Thyroid gland (tissue), 4 donors: ENCODE data around the gene MN1. TPM values are rescaled to one million over a fixed set of nuclear protein-coding genes. Genes with fewer than 3 reads are reported as not detected.

ENCODE experiments used
- DNase-seq, 2 donors: peaks; one replicate each; pipeline ENCODE4 v3.0.0-alpha.2; 2019
- H3K27ac ChIP-seq, 3 donors: fragments of 200-600 bp; sonication (generic); 1 replicate in 2 of 3; 2 replicates in 1 of 3; pipeline ENCODE4 v1.5.1; 2016 to 2019; ENCODE audit warnings: mild to moderate bottlenecking in 1 of 3, moderate library complexity in 1 of 3
- H3K27me3 ChIP-seq: fragments of 200-600 bp; sonication (generic); one replicate; pipeline ENCODE4 v1.5.1; 2019
- H3K36me3 ChIP-seq, 2 donors: fragments of 200-600 bp; sonication (generic); one replicate each; pipeline ENCODE4 v1.5.1; 2016 to 2019
- H3K4me1 ChIP-seq, 2 donors: fragments of 200-600 bp; sonication (generic); one replicate each; pipeline ENCODE4 v1.5.1; 2017 to 2019
- H3K4me3 ChIP-seq, 3 donors: fragments of 200-600 bp; sonication (generic); replicated peaks in 1 of 3; 1 replicate in 2 of 3; 2 replicates in 1 of 3; pipeline ENCODE4 v1.5.1; 2016; ENCODE audit warnings: mild to moderate bottlenecking in 1 of 3
- H3K9me3 ChIP-seq: fragments of 200-600 bp; sonication (generic); one replicate; pipeline ENCODE4 v1.5.1; 2017
- CTCF ChIP-seq, 6 experiments: fragments of 200-600 bp in 3 of 6; fragments of 450-650 bp in 3 of 6; sonication (generic) in 3 of 6; IDR thresholded peaks; one replicate each; pipeline ENCODE4 v1.5.1; 2016 to 2019; ENCODE audit warnings: antibody characterized with exemption in 6 of 6, mild to moderate bottlenecking in 2 of 6, inconsistent platforms in 1 of 6, moderate library complexity in 1 of 6
- POLR2A ChIP-seq, 2 donors: fragments of 450-650 bp; IDR thresholded peaks; one replicate each; pipeline ENCODE4 v1.6.1; 2017; ENCODE audit warnings: antibody characterized with exemption in 2 of 2, mild to moderate bottlenecking in 2 of 2, moderate library complexity in 1 of 2
- WGBS, 2 donors: methylation state at CpG; one replicate each; pipeline ENCODE4 v1.1.5; 2017; 5-methylcytosine and 5-hydroxymethylcytosine counted together
- intact Hi-C: fragments of 100-400 bp; cut with DNase I; formaldehyde crosslinking; loops from one replicate; pipeline ENCODE4 v1.15.1; 2023
- total RNA-seq, 4 donors: library from RNA; depleted of rRNA; stranded (reverse); fragments of >200 nt; gene quantifications; one replicate each; pipeline ENCODE4 v1.2.3, GENCODE V29; 2016

Gene MN1
- total RNA-seq, 4 donors from 2014 or later: 2.5 to 4.5 (median 2.9) TPM

GRCh38 chr22:27751277-27752070, 50.1 kb downstream of the MN1 start:
- Histone ChIP-seq H3K27me3 (no peaks in the 10 kb centered on the region), H3K27ac (no peak overlapping the region), H3K4me1 (peaks cover 0 to 5% of the 10 kb centered on the region in 2 donors), H3K9me3 (no peaks in the 10 kb centered on the region), H3K4me3 (no peak overlapping the region), H3K36me3 (no peaks in the 10 kb centered on the region)
- WGBS, 2 donors: 94 to 95% methylated on average over 9 of the region's 9 CpGs
- intact Hi-C loops: no loop called here
- no peak for DNase-seq
- TF ChIP-seq CTCF (IDR thresholded peaks at IDR 0.05) (no peak), POLR2A (IDR thresholded peaks at IDR 0.05) (no peak)

- H3K4me1 ChIP-seq: peaks cover 0 to 5% of the 10 kb centered on the region in 2 donors
- H3K36me3 ChIP-seq: no peaks in the 10 kb centered on the region
- H3K4me3 ChIP-seq: no peak overlapping the region
- no peak overlapping the region for H3K27ac ChIP-seq
- no peaks in the 10 kb centered on the region for H3K9me3 ChIP-seq
- no peak for DNase-seq
- TF ChIP-seq POLR2A (IDR thresholded peaks at IDR 0.05): no peak
- TF ChIP-seq CTCF (IDR thresholded peaks at IDR 0.05): no peak
- intact Hi-C loops: no loop called here
- no peaks in the 10 kb centered on the region for H3K27me3 ChIP-seq
- WGBS, 2 donors: 71 to 77% methylated on average over 13 of the region's 13 CpGs
These were observed 50.8 kb downstream of the MN1 start for GRCh38 chr22:27750584-27751265.

GRCh38 chr22:27749597-27750225, 51.8 kb downstream of the MN1 start:
- intact Hi-C loops: no loop called here
- Histone ChIP-seq H3K27me3 (no peaks in the 10 kb centered on the region), H3K9me3 (no peaks in the 10 kb centered on the region), H3K27ac (no peak overlapping the region), H3K36me3 (no peaks in the 10 kb centered on the region), H3K4me3 (no peak overlapping the region), H3K4me1 (peaks cover 0 to 5% of the 10 kb centered on the region in 2 donors)
- no peak for TF ChIP-seq POLR2A (IDR thresholded peaks at IDR 0.05)
- TF ChIP-seq CTCF (IDR thresholded peaks at IDR 0.05): no peak
- 38 to 52% methylated on average over 11 of the region's 11 CpGs for WGBS, 2 donors
- peak; percentile 8 for DNase-seq

GRCh38 chr22:27748751-27749191, 52.8 kb downstream of the MN1 start:
- intact Hi-C loops: no loop called here
- Histone ChIP-seq H3K27me3 (no peaks in the 10 kb centered on the region), H3K9me3 (no peaks in the 10 kb centered on the region), H3K36me3 (no peaks in the 10 kb centered on the region), H3K4me3 (no peak overlapping the region), H3K4me1 (peaks cover 0 to 5% of the 10 kb centered on the region in 2 donors), H3K27ac (peak overlapping the region in 1 of 3 donors; percentile 19)
- TF ChIP-seq POLR2A (IDR thresholded peaks at IDR 0.05): no peak
- no peak for TF ChIP-seq CTCF (IDR thresholded peaks at IDR 0.05)
- DNase-seq: no peak
- WGBS, 2 donors: 41 to 45% methylated on average over 11 of the region's 11 CpGs
